Testis (tissue), 3 donors: ENCODE data around the gene PKNOX2. TPM values are rescaled to one million over a fixed set of nuclear protein-coding genes. Genes with fewer than 3 reads are reported as not detected.

Experiments used
- DNase-seq: peaks from one replicate; pipeline ENCODE4 v3.0.0-alpha.2; 2019
- H3K27ac ChIP-seq, 2 donors: fragments of 200-600 bp; sonication (generic); one replicate each; pipeline ENCODE4 v1.5.1; 2019
- H3K27me3 ChIP-seq: fragments of 200-600 bp; sonication (generic); one replicate; pipeline ENCODE4 v1.5.1; 2019
- H3K36me3 ChIP-seq: fragments of 200-600 bp; sonication (generic); one replicate; pipeline ENCODE4 v1.5.1; 2017; ENCODE audit warnings: low read depth; ENCODE audit errors: missing control alignments
- H3K4me1 ChIP-seq: fragments of 200-600 bp; sonication (generic); one replicate; pipeline ENCODE4 v1.5.1; 2019
- H3K4me3 ChIP-seq, 2 donors: fragments of 200-600 bp; sonication (generic); one replicate each; pipeline ENCODE4 v1.5.1; 2017 to 2019
- H3K9me3 ChIP-seq: fragments of 200-600 bp; sonication (generic); one replicate; pipeline ENCODE4 v1.5.1; 2017
- POLR2A ChIP-seq: fragments of 450-650 bp; IDR thresholded peaks from one replicate; pipeline ENCODE4 v1.6.1; 2017; ENCODE audit warnings: antibody characterized with exemption, mild to moderate bottlenecking, moderate library complexity
- WGBS, 2 donors: methylation state at CpG; one replicate each; pipeline ENCODE4 v1.1.5; 2018; 5-methylcytosine and 5-hydroxymethylcytosine counted together
- intact Hi-C: fragments of 100-400 bp; cut with DNase I; formaldehyde crosslinking; loops from one replicate; pipeline ENCODE4 v1.15.1; 2023; ENCODE audit warnings: low total_unique reads
- polyA plus RNA-seq: library from polyadenylated mRNA; stranded (reverse); fragments of 350-450 nt; fragmentation: Illumina TruSeq; extraction: RNeasy Lipid Tissue Mini Kit (QIAGEN cat#74804); gene quantifications from one replicate; pipeline ENCODE4 v1.2.3, GENCODE V29; 2014; ENCODE audit warnings: low read depth, low replicate concordance; ENCODE audit not compliant: insufficient read depth
- total RNA-seq, 2 donors: library from RNA; depleted of rRNA; stranded (reverse); fragments of >200 nt; gene quantifications; one replicate each; pipeline ENCODE4 v1.2.3, GENCODE V29; 2016
- TF ChIP-seq, protein P1 (sequence below), 3 experiments: fragments of 450-650 bp in 2 of 3; fragments of 200-600 bp in 1 of 3; sonication (generic) in 1 of 3; IDR thresholded peaks; one replicate each; pipeline ENCODE4 v1.5.1; 2016 to 2019; ENCODE audit warnings: antibody characterized with exemption in 3 of 3, mild to moderate bottlenecking in 2 of 3, moderate library complexity in 1 of 3

The PKNOX2 gene
- total and polyA plus RNA-seq, 3 donors from 2014 or later, result 5.5 to 10.4 (median 7.3) TPM

DNA sequence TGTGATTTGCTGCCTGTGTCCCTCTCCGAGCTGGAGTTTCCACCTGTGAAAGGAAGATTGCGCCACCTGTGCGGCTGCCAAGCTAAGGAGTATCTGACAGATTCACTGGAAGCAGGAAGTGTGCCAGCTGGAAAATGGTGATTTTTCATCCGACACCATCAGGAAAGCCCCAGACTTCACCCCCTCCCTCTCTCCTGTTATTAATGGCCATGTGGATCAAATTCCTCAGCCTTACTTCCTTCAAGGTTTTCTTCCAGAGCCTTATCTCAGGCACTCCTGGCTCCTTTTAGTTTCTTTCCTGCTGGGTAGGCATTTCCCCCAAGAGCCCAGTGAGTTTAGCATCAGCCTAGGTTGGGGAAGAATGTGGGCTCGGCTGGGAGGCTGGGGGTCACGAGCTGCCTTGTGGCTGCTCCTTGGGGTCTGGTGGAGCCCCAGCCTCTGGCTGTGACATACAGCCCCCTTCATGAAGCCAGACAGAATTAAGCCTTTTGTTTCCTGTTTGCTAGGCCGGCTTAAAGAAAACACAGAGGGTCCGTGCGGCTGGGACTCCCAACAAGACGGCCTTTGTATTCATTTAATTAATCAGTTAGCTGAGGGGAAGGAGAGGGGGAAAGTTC is 37.1 kb downstream of the PKNOX2 start:
- Histone ChIP-seq H3K27me3 (no peaks in the 10 kb centered on the region), H3K27ac (no peak overlapping the region), H3K4me1 (peaks cover 23% of the 10 kb centered on the region), H3K36me3 (no peaks in the 10 kb centered on the region), H3K4me3 (no peak overlapping the region), H3K9me3 (no peaks in the 10 kb centered on the region)
- WGBS, 2 donors, result 48 to 65% methylated on average over 10 of the region's 10 CpGs
- intact Hi-C loops, result no loop called here
- no peak for TF ChIP-seq POLR2A
- TF ChIP-seq, protein P1, sequence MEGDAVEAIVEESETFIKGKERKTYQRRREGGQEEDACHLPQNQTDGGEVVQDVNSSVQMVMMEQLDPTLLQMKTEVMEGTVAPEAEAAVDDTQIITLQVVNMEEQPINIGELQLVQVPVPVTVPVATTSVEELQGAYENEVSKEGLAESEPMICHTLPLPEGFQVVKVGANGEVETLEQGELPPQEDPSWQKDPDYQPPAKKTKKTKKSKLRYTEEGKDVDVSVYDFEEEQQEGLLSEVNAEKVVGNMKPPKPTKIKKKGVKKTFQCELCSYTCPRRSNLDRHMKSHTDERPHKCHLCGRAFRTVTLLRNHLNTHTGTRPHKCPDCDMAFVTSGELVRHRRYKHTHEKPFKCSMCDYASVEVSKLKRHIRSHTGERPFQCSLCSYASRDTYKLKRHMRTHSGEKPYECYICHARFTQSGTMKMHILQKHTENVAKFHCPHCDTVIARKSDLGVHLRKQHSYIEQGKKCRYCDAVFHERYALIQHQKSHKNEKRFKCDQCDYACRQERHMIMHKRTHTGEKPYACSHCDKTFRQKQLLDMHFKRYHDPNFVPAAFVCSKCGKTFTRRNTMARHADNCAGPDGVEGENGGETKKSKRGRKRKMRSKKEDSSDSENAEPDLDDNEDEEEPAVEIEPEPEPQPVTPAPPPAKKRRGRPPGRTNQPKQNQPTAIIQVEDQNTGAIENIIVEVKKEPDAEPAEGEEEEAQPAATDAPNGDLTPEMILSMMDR (IDR thresholded peaks at IDR 0.05), result no peak
- DNase-seq, result no peak

DNA sequence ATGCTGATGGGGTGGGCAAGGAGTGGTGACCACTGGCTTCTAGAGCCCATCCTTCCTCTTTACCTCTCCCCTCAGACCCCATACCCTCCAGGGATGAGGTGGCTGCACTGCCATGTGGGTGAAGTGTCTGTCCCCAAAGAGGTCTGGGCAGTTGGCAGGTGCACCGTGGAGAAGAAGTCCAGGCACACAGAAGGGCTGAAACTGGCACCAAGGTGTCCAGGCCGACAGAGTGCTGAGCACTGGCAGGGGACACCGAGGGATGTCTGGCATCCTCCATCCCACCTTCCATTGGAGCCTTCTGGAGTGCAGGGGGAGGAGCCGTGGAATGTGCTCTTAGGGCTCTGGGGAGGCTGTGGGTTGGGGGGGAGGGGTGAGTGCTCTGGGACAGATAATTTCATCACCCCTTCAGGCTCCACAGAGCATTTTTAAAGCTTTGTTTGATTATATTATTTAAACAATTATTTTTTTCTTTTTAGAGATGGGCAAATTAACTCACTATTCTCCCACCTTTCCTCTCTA is 37.9 kb downstream of the PKNOX2 start:
- H3K27ac ChIP-seq, result no peak overlapping the region
- H3K4me3 ChIP-seq, result no peak overlapping the region
- TF ChIP-seq, protein P1 (IDR thresholded peaks at IDR 0.05), result no peak
- TF ChIP-seq POLR2A, result no peak
- no peaks in the 10 kb centered on the region for H3K36me3 ChIP-seq
- H3K9me3 ChIP-seq, result no peaks in the 10 kb centered on the region
- peaks cover 23% of the 10 kb centered on the region for H3K4me1 ChIP-seq
- intact Hi-C loops, result no loop called here
- no peaks in the 10 kb centered on the region for H3K27me3 ChIP-seq
- no peak for DNase-seq
- WGBS, 2 donors, result 54 to 71% methylated on average over 4 of the region's 4 CpGs

DNA sequence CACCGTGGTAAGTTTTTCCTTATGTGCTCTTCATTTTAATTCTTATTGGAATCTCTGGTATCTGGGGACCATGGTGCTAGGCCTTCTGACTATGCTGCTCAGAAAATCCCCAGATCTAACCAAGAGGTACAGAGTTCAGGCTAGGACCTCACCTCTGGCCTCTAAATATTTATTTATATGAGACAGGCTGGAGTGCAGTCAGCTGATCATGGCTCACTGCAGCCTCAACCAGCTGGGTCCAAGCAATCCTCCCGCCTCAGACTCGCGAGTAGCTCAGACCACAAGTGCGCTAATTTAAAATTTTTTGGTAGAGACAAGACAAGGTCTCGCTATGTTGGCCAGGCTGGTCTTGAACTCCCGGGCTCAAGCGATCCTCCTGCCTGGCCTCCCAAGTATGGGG is 38.4 kb downstream of the PKNOX2 start:
- intact Hi-C loops, result no loop called here
- no peaks in the 10 kb centered on the region for H3K36me3 ChIP-seq
- H3K27me3 ChIP-seq, result no peaks in the 10 kb centered on the region
- TF ChIP-seq POLR2A, result no peak
- TF ChIP-seq, protein P1 (IDR thresholded peaks at IDR 0.05), result no peak
- DNase-seq, result no peak
- H3K9me3 ChIP-seq, result no peaks in the 10 kb centered on the region
- H3K4me3 ChIP-seq, result no peak overlapping the region
- WGBS, 2 donors, result 94 to 98% methylated on average over 8 of the region's 8 CpGs
- H3K4me1 ChIP-seq, result peaks cover 23% of the 10 kb centered on the region
- H3K27ac ChIP-seq, result no peak overlapping the region

DNA sequence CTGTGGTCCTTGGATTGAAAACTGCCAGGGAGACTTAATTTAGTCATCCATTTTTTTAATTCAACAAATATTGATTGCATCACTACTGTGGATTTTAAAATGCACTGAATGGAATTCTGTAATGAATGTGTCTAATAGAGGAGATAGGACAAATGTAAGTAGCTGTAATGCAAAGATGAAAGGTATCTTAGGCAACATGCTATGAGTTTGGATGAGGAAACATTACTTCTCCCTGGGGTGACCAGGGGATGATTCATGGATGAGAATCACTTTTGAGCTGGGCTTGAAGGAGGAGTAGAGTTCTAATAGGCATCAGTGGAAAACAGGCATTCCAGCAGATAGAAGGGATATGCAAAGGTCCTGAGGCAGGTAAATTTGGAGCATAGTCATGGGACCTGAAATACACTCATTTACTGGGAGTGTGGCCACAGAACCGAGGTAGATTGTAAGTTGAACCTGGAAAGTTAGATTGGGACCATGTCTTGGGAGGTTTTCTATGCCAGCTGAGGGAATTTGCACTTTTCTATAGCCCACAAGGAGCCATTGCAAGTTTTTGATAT is 43.4 kb downstream of the PKNOX2 start:
- WGBS, 2 donors, result 63% methylated on average over 1 of the region's 1 CpG; no CpG with 5 or more reads in 1 of the 2 donors
- H3K27ac ChIP-seq, result no peak overlapping the region
- H3K36me3 ChIP-seq, result no peaks in the 10 kb centered on the region
- no peaks in the 10 kb centered on the region for H3K27me3 ChIP-seq
- no peaks in the 10 kb centered on the region for H3K9me3 ChIP-seq
- DNase-seq, result no peak
- TF ChIP-seq POLR2A, result no peak
- TF ChIP-seq, protein P1 (IDR thresholded peaks at IDR 0.05), result no peak
- H3K4me3 ChIP-seq, result no peak overlapping the region
- intact Hi-C loops, result no loop called here
- H3K4me1 ChIP-seq, result peaks cover 27% of the 10 kb centered on the region

DNA sequence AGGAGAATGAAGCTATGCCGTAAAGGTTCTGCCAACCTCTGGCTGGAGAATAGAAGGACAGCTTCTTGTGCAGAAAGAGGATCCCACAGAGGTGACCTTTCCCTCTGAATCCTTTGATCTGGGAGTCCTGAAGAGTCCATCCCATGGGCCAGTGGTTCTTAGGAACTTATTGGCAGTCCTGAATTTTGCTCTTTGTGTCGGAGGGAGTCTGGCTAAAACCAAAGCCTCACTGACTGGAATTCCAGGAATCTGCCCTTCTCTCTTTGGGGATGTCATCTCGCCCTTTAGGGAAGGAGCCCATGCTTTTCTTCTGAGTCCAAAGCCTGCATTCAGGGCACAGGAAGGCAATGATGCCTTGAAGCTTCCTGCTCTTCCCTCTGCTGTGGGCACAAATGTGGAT is 45.5 kb downstream of the PKNOX2 start:
- H3K9me3 ChIP-seq, result no peaks in the 10 kb centered on the region
- no peaks in the 10 kb centered on the region for H3K27me3 ChIP-seq
- DNase-seq, result no peak
- peaks cover 26% of the 10 kb centered on the region for H3K4me1 ChIP-seq
- no peak overlapping the region for H3K4me3 ChIP-seq
- no peak overlapping the region for H3K27ac ChIP-seq
- H3K36me3 ChIP-seq, result no peaks in the 10 kb centered on the region
- TF ChIP-seq POLR2A, result no peak
- intact Hi-C loops, result no loop called here
- WGBS, 2 donors, result 59 to 75% methylated on average over 3 of the region's 3 CpGs
